ENCODE data around the gene ZBTB9. TPM values are rescaled to one million over a fixed set of nuclear protein-coding genes. Genes with fewer than 3 reads are reported as not detected.

ZBTB9 gene
- total RNA-seq, 1 donor from 2014 or later = 9.6 TPM

Small RNAs within 50 kb of the gene (microRNA-seq; reads per million reads assigned to microRNA genes)
- 5.1 reads per million, percentile 33 among the genes with 10 or more reads in this experiment for gene MIR5004 (ENCODE audit: unreplicated experiment)

Other genes with a start within 250 kb of the ZBTB9 start
- 4.6 TPM for gene HSD17B8, start 249.9 kb upstream of the ZBTB9 start, total RNA-seq (ENCODE audit: unreplicated experiment)
- gene RING1, start 246.1 kb upstream of the ZBTB9 start, total RNA-seq (ENCODE audit: unreplicated experiment) = 37.3 TPM
- gene VPS52, start 182.7 kb upstream of the ZBTB9 start, total RNA-seq (ENCODE audit: unreplicated experiment) = 50.9 TPM
- gene RPS18, start 182.5 kb upstream of the ZBTB9 start, total RNA-seq (ENCODE audit: unreplicated experiment) = 1,024 TPM
- gene B3GALT4, start 177.5 kb upstream of the ZBTB9 start, total RNA-seq (ENCODE audit: unreplicated experiment) = 8.6 TPM
- 48.3 TPM for gene WDR46, start 165.3 kb upstream of the ZBTB9 start, total RNA-seq (ENCODE audit: unreplicated experiment)
- 69.7 TPM for gene PFDN6, start 165.0 kb upstream of the ZBTB9 start, total RNA-seq (ENCODE audit: unreplicated experiment)
- 61.3 TPM for gene RGL2, start 155.6 kb upstream of the ZBTB9 start, total RNA-seq (ENCODE audit: unreplicated experiment)
- gene TAPBP, start 140.5 kb upstream of the ZBTB9 start, total RNA-seq (ENCODE audit: unreplicated experiment) = 4.7 TPM
- gene ZBTB22, start 136.8 kb upstream of the ZBTB9 start, total RNA-seq (ENCODE audit: unreplicated experiment) = 21.7 TPM
- 37.1 TPM for gene DAXX, start 131.6 kb upstream of the ZBTB9 start, total RNA-seq (ENCODE audit: unreplicated experiment)
- gene KIFC1, start 62.8 kb upstream of the ZBTB9 start, total RNA-seq (ENCODE audit: unreplicated experiment) = 14.8 TPM
- gene PHF1, start 43.6 kb upstream of the ZBTB9 start, total RNA-seq (ENCODE audit: unreplicated experiment) = 73.5 TPM
- gene CUTA, start 36.5 kb upstream of the ZBTB9 start, total RNA-seq (ENCODE audit: unreplicated experiment) = 384 TPM
- gene SYNGAP1, start 34.5 kb upstream of the ZBTB9 start, total RNA-seq (ENCODE audit: unreplicated experiment) = 75.1 TPM
- gene BAK1, start 125.7 kb downstream of the ZBTB9 start, total RNA-seq (ENCODE audit: unreplicated experiment) = 11.5 TPM
- gene ITPR3, start 166.7 kb downstream of the ZBTB9 start, total RNA-seq (ENCODE audit: unreplicated experiment) = 0.34 TPM

All from glutamatergic neuron (in vitro differentiated cells).